GM11168 (cell line): Measurements from ENCODE around the gene INTS15.

Experiments used
- in situ Hi-C: fragments of 300-500 bp; cut with MboI; formaldehyde crosslinking; loops from one replicate; pipeline ENCODE4 v1.12.0; 2022; ENCODE audit warnings: low sequenced_read_pairs; ENCODE audit not compliant: unreplicated experiment

INTS15 gene

GRCh38 chr7:6576024-6576866, 13.6 kb upstream of the INTS15 start:
- in situ Hi-C loops: loop anchor here (25.0 kb wide), 2 partner anchors 261 to 361 kb away; partner anchors contain the start of gene CCZ1B

DNA sequence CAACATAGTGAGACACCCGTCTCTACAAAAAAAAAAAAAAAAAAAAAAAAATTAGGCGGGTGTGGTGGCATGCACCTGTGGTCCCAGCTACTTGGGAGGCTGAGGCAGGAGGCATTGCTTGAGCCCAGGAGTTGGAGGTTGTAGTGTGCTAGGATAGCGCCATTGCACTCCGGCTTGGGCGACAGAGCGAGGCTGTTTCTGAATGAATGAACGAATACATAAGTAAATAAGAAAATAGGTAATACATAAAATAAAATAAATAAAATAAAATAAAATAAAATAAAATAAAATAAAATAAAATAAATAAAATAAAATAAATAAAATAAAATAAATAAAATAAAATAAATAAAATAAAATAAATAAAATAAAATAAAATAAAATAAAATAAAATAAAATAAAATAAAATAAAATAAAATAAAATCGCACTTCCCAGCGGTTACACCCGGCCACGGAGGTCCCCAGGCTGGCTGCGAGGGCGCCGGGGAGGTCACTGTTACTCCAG, 12.9 kb upstream of the INTS15 start:
- in situ Hi-C loops: loop anchor here (25.0 kb wide), 2 partner anchors 260 to 360 kb away; partner anchors contain the start of gene CCZ1B

- in situ Hi-C loops: loop anchor here (25.0 kb wide), 2 partner anchors 260 to 360 kb away; partner anchors contain the start of gene CCZ1B
Observed at GRCh38 chr7:6577369-6578113, 12.3 kb upstream of the INTS15 start, which contains the start of gene ZDHHC4. Gene ZDHHC4, plus strand, starts transcription at chr7:6577454. Its CDS starts 3,108 bp downstream, at chr7:6580562.

GRCh38 chr7:6578114-6579084, 11.4 kb upstream of the INTS15 start:
- in situ Hi-C loops: loop anchor here (25.0 kb wide), 2 partner anchors 259 to 359 kb away; partner anchors contain the start of gene CCZ1B

- in situ Hi-C loops: loop anchor here (25.0 kb wide), 2 partner anchors 258 to 358 kb away; partner anchors contain the start of gene CCZ1B
Observed at GRCh38 chr7:6579446-6579845, 10.4 kb upstream of the INTS15 start.

GRCh38 chr7:6585746-6586432, 3.9 kb upstream of the INTS15 start:
- in situ Hi-C loops: loop anchor here (25.0 kb wide), 2 partner anchors 251 to 351 kb away; partner anchors contain the start of gene CCZ1B

DNA sequence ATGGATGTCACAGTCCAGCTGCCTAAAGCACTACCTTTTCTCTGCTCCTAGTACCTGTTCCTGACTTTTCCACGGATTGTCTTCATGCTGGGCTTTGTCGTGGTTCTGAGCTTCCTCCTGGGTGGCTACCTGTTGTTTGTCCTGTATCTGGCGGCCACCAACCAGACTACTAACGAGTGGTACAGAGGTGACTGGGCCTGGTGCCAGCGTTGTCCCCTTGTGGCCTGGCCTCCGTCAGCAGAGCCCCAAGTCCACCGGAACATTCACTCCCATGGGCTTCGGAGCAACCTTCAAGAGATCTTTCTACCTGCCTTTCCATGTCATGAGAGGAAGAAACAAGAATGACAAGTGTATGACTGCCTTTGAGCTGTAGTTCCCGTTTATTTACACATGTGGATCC, 1.3 kb upstream of the INTS15 start:
- in situ Hi-C loops: loop anchor here (25.0 kb wide), 2 partner anchors 249 to 349 kb away; partner anchors contain the start of gene CCZ1B

- in situ Hi-C loops: loop anchor here (25.0 kb wide), 2 partner anchors 248 to 348 kb away; partner anchors contain the start of gene CCZ1B
Observed at GRCh38 chr7:6589151-6589828, 531 bp upstream of the INTS15 start.

DNA sequence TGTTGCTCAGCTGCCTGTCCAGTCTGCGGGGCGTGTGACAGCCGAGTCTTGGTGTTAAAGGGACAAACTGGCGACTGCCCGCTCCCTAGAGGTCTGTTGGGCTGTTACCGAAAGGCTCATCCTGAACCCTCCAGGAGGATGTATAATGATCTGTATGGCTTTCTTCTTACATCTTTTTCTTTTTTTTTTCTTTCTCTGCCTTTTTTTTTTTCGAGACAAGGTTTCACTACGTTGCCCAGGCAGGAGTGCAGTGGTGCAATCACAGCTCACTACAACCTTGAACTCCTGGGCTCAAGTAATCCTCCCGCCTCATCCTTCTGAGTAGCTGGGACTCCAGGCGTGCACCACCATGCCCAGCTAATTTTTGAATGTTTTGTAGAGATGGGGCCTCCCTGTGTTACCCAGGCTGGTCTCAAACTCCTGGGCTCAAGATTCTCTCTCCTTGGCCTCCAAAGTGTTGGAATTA, 857 bp downstream of the INTS15 start:
- in situ Hi-C loops: loop anchor here (25.0 kb wide), 2 partner anchors 247 to 347 kb away; partner anchors contain the start of gene CCZ1B

GRCh38 chr7:6600093-6600492, 10.3 kb downstream of the INTS15 start:
- in situ Hi-C loops: no loop called here

DNA sequence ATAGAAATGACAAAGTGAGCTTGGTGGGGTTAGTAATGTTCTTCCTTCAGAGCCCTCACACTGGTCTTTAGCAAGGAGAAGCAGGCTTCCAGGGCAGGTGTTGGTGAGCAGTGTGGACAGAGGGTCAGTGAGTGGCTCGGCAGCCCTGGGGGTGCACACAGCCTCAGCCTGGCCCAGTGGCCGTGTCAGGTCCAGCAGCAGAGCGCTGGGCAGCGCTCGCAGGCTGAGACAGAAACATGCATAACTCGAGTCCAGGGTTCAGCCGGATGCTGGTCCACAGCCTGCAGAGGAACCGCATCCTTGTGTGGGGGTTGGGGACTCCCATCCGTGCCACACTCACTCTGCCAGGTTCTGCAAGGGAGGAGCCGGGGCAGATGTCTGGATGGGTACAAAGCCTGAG, 14.6 kb downstream of the INTS15 start:
- in situ Hi-C loops: no loop called here

- in situ Hi-C loops: no loop called here
Observed at GRCh38 chr7:6606866-6607583, 17.2 kb downstream of the INTS15 start.

DNA sequence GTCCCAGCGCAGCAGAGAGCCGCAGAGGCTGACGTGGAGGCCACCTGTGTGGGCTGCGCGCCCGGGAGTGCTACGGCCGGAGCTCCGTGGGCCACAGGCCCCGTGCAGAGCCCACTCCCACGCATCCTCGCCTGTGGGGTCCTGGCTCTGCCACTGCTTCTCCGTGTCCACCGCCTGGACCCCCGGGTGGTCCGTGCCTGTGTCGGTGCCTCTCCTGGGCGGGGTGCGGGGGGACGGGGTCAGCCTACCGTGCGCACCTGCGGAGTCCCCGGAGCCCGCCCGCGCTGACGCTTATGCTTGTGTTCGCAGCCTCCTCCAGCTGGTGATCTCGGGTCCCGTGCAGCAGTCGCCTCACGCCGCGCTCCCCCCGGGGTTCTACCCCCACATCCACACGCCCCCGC, 17.8 kb downstream of the INTS15 start:
- in situ Hi-C loops: no loop called here

DNA sequence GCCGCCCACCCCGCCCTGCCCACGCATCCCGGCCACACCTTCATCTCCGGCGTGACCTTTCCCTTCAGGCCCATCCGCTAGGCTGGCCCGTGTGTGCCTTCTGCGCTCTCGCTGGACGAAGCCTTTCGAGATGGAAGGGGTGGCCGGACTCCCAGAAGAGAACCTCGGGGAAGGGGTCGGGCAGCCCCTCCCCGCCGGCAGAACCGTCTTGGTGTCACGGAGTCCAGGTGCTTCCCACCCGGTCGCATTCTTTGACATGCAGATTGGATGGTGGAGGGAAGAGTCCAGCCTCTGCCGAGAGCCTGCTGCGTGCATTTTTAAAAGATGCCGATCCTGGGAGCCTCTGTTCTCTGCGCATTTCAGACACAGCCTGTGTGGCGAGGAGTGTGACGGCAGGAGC, 18.3 kb downstream of the INTS15 start:
- in situ Hi-C loops: no loop called here

- in situ Hi-C loops: no loop called here
Observed at GRCh38 chr7:6608794-6609193, 19.0 kb downstream of the INTS15 start.

DNA sequence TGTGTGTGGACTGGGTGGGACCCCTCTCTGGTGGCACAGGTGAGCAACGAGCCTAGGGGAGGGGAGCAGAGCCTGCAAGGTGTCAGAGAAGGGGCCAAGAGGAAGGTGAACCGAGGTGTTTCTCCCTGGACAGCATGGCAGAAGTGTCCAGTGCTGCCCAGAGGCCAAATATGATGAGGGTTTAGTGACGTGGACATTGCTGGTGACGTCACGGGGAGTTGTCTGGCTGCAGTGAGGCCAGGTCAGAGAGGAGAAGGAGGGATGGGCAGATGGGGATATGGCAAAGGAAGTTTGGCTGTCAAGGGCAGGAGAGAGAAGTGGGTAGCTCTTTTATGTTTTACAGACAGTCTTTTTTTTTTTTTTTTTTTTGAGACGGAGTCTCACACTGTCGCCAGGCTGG, 23.0 kb downstream of the INTS15 start:
- in situ Hi-C loops: no loop called here

DNA sequence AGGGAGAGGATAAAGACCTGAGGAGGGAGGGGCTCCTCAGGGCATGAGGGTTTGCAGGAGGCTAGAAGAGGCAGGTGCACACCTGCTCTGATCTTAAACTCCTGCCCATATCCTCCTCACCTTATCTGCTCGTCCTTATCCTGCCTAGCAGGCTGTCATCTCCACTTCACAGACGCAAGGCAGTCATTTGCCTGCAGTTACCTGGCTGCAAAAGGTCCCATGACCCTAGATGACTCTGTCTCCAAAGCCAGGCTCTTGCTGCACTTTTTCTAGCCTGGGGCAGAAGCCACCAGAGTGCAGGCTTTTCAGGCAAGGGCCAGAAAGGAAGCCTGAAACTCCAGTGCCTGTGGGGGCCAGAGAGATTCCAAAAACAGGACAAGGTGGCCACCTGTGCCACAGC, 23.9 kb downstream of the INTS15 start:
- in situ Hi-C loops: no loop called here
